Tibial nerve (tissue), 4 donors: Measurements from ENCODE around the gene PRSS3.

Experiments used
- CTCF ChIP-seq, 5 experiments: fragments of 200-600 bp in 3 of 5; fragments of 450-650 bp in 2 of 5; sonication (generic) in 3 of 5; IDR thresholded peaks; one replicate each; pipeline ENCODE4 v1.5.1; 2016 to 2019; ENCODE audit warnings: antibody characterized with exemption in 5 of 5, mild to moderate bottlenecking in 3 of 5, moderate library complexity in 2 of 5
- EP300 ChIP-seq, 2 donors: sonication (generic); formaldehyde crosslinking; IDR thresholded peaks; one replicate each; pipeline ENCODE4 v1.6.1; 2017; ENCODE audit warnings: antibody characterized with exemption in 2 of 2, mild to moderate bottlenecking in 1 of 2
- POLR2A ChIP-seq, 2 donors: fragments of 450-650 bp; IDR thresholded peaks; one replicate each; pipeline ENCODE4 v1.6.1; 2017; ENCODE audit warnings: antibody characterized with exemption in 2 of 2, mild to moderate bottlenecking in 2 of 2, moderate library complexity in 2 of 2

GRCh38 chr9:33815781-33816180 is 20.4 kb downstream of the PRSS3 start:
- TF ChIP-seq CTCF (IDR thresholded peaks at IDR 0.05) = no peak
- no peak for TF ChIP-seq EP300 (IDR thresholded peaks at IDR 0.05)
- TF ChIP-seq POLR2A (IDR thresholded peaks at IDR 0.05) = no peak
